Mucosa of stomach (tissue), 1 donor: ENCODE measurements around the gene OSBPL2.

Experiments
- H3K27me3 ChIP-seq: one replicate; pipeline ENCODE4 v1.7.0; 2013; ENCODE audit warnings: mild to moderate bottlenecking, low read length; ENCODE audit not compliant: control insufficient read depth, insufficient read depth
- H3K36me3 ChIP-seq: one replicate; pipeline ENCODE4 v1.7.0; 2013; ENCODE audit warnings: low read length; ENCODE audit not compliant: control insufficient read depth, insufficient read depth
- H3K4me1 ChIP-seq: one replicate; pipeline ENCODE4 v1.7.0; 2013; ENCODE audit warnings: mild to moderate bottlenecking, low read length; ENCODE audit not compliant: control insufficient read depth, insufficient read depth
- H3K4me3 ChIP-seq: one replicate; pipeline ENCODE4 v1.7.0; 2013; ENCODE audit warnings: low read length
- H3K9ac ChIP-seq: one replicate; pipeline ENCODE4 v1.7.0; 2013; ENCODE audit warnings: mild to moderate bottlenecking, low read length, moderate library complexity
- H3K9me3 ChIP-seq: one replicate; pipeline ENCODE4 v1.7.0; 2013; ENCODE audit warnings: mild to moderate bottlenecking, low read length, moderate library complexity; ENCODE audit not compliant: control insufficient read depth
- donor health status: Pancreatic carcinoma.

The OSBPL2 gene

GRCh38 chr20:62259294-62259565 lies 20.9 kb downstream of the OSBPL2 start:
- Histone ChIP-seq H3K4me3 (no peak overlapping the region), H3K9me3 (no peaks in the 10 kb centered on the region), H3K27me3 (no peaks in the 10 kb centered on the region), H3K4me1 (no peaks in the 10 kb centered on the region), H3K36me3 (peaks cover 13% of the 10 kb centered on the region), H3K9ac (no peak overlapping the region)

- H3K4me3 ChIP-seq = no peak overlapping the region
- H3K4me1 ChIP-seq = no peaks in the 10 kb centered on the region
- no peak overlapping the region for H3K9ac ChIP-seq
- peaks cover 16% of the 10 kb centered on the region for H3K36me3 ChIP-seq
- H3K27me3 ChIP-seq = no peaks in the 10 kb centered on the region
- no peaks in the 10 kb centered on the region for H3K9me3 ChIP-seq
These were observed 23.7 kb downstream of the OSBPL2 start for GRCh38 chr20:62262064-62262463.

GRCh38 chr20:62263396-62263795 lies 25.1 kb downstream of the OSBPL2 start:
- H3K4me3 ChIP-seq = no peak overlapping the region
- H3K9me3 ChIP-seq = no peaks in the 10 kb centered on the region
- no peaks in the 10 kb centered on the region for H3K4me1 ChIP-seq
- H3K9ac ChIP-seq = no peak overlapping the region
- no peaks in the 10 kb centered on the region for H3K27me3 ChIP-seq
- H3K36me3 ChIP-seq = peaks cover 17% of the 10 kb centered on the region

- no peak overlapping the region for H3K9ac ChIP-seq
- H3K27me3 ChIP-seq = no peaks in the 10 kb centered on the region
- no peak overlapping the region for H3K4me3 ChIP-seq
- H3K9me3 ChIP-seq = no peaks in the 10 kb centered on the region
- peaks cover 13% of the 10 kb centered on the region for H3K36me3 ChIP-seq
- no peaks in the 10 kb centered on the region for H3K4me1 ChIP-seq
These were observed 27.0 kb downstream of the OSBPL2 start for GRCh38 chr20:62265365-62265764.

GRCh38 chr20:62266340-62266739 lies 28.0 kb downstream of the OSBPL2 start:
- Histone ChIP-seq H3K4me1 (no peaks in the 10 kb centered on the region), H3K36me3 (peaks cover 12% of the 10 kb centered on the region), H3K4me3 (no peak overlapping the region), H3K9me3 (no peaks in the 10 kb centered on the region), H3K9ac (no peak overlapping the region), H3K27me3 (no peaks in the 10 kb centered on the region)

- no peak overlapping the region for H3K4me3 ChIP-seq
- H3K36me3 ChIP-seq = peaks cover 12% of the 10 kb centered on the region
- H3K27me3 ChIP-seq = no peaks in the 10 kb centered on the region
- H3K9ac ChIP-seq = no peak overlapping the region
- no peaks in the 10 kb centered on the region for H3K9me3 ChIP-seq
- no peaks in the 10 kb centered on the region for H3K4me1 ChIP-seq
These were observed 28.5 kb downstream of the OSBPL2 start for GRCh38 chr20:62266851-62267250.

GRCh38 chr20:62267543-62267942 lies 29.2 kb downstream of the OSBPL2 start:
- Histone ChIP-seq H3K27me3 (no peaks in the 10 kb centered on the region), H3K36me3 (peaks cover 14% of the 10 kb centered on the region), H3K9me3 (no peaks in the 10 kb centered on the region), H3K4me1 (no peaks in the 10 kb centered on the region), H3K4me3 (no peak overlapping the region), H3K9ac (no peak overlapping the region)

GRCh38 chr20:62268228-62268900 lies 30.0 kb downstream of the OSBPL2 start:
- Histone ChIP-seq H3K4me1 (no peaks in the 10 kb centered on the region), H3K9ac (no peak overlapping the region), H3K27me3 (no peaks in the 10 kb centered on the region), H3K36me3 (peaks cover 18% of the 10 kb centered on the region), H3K4me3 (no peak overlapping the region), H3K9me3 (no peaks in the 10 kb centered on the region)

- Histone ChIP-seq H3K4me1 (no peaks in the 10 kb centered on the region), H3K4me3 (no peak overlapping the region), H3K27me3 (no peaks in the 10 kb centered on the region), H3K9ac (no peak overlapping the region), H3K36me3 (peaks cover 21% of the 10 kb centered on the region), H3K9me3 (no peaks in the 10 kb centered on the region)
These were observed 31.1 kb downstream of the OSBPL2 start for GRCh38 chr20:62269378-62269777.

GRCh38 chr20:62269871-62270270 lies 31.6 kb downstream of the OSBPL2 start:
- H3K27me3 ChIP-seq = no peaks in the 10 kb centered on the region
- no peaks in the 10 kb centered on the region for H3K9me3 ChIP-seq
- no peak overlapping the region for H3K9ac ChIP-seq
- H3K36me3 ChIP-seq = peaks cover 21% of the 10 kb centered on the region
- no peaks in the 10 kb centered on the region for H3K4me1 ChIP-seq
- H3K4me3 ChIP-seq = no peak overlapping the region

GRCh38 chr20:62272200-62272599 lies 33.9 kb downstream of the OSBPL2 start:
- H3K4me3 ChIP-seq = no peak overlapping the region
- H3K4me1 ChIP-seq = no peaks in the 10 kb centered on the region
- no peaks in the 10 kb centered on the region for H3K27me3 ChIP-seq
- H3K36me3 ChIP-seq = peaks cover 17% of the 10 kb centered on the region
- no peaks in the 10 kb centered on the region for H3K9me3 ChIP-seq
- H3K9ac ChIP-seq = no peak overlapping the region

- H3K9me3 ChIP-seq = no peaks in the 10 kb centered on the region
- H3K4me1 ChIP-seq = no peaks in the 10 kb centered on the region
- H3K36me3 ChIP-seq = peaks cover 16% of the 10 kb centered on the region
- no peak overlapping the region for H3K4me3 ChIP-seq
- H3K9ac ChIP-seq = no peak overlapping the region
- no peaks in the 10 kb centered on the region for H3K27me3 ChIP-seq
These were observed 35.1 kb downstream of the OSBPL2 start for GRCh38 chr20:62273416-62273815.

- H3K9me3 ChIP-seq = no peaks in the 10 kb centered on the region
- no peak overlapping the region for H3K9ac ChIP-seq
- H3K27me3 ChIP-seq = no peaks in the 10 kb centered on the region
- no peaks in the 10 kb centered on the region for H3K4me1 ChIP-seq
- H3K4me3 ChIP-seq = no peak overlapping the region
- H3K36me3 ChIP-seq = peaks cover 16% of the 10 kb centered on the region
These were observed 36.1 kb downstream of the OSBPL2 start for GRCh38 chr20:62274332-62274950.
